Head of caudate nucleus (tissue), 42 donors: ENCODE measurements around the gene TMEM259.

ENCODE experiments used
- DNase-seq, 42 donors: peaks; one replicate each; pipeline versions ENCODE4 v3.0.0 to v3.0.0-alpha.2; 2020 to 2021; ENCODE audit warnings: mixed read lengths in 7 of 42
- intact Hi-C: fragments of 100-400 bp; cut with DNase I; formaldehyde crosslinking; loops from one replicate; pipeline ENCODE4 v1.15.0; 2022

Gene TMEM259

GRCh38 chr19:1057176-1057855, 36.4 kb upstream of the TMEM259 start:
- no peak for DNase-seq
- intact Hi-C loops: no loop called here

DNA sequence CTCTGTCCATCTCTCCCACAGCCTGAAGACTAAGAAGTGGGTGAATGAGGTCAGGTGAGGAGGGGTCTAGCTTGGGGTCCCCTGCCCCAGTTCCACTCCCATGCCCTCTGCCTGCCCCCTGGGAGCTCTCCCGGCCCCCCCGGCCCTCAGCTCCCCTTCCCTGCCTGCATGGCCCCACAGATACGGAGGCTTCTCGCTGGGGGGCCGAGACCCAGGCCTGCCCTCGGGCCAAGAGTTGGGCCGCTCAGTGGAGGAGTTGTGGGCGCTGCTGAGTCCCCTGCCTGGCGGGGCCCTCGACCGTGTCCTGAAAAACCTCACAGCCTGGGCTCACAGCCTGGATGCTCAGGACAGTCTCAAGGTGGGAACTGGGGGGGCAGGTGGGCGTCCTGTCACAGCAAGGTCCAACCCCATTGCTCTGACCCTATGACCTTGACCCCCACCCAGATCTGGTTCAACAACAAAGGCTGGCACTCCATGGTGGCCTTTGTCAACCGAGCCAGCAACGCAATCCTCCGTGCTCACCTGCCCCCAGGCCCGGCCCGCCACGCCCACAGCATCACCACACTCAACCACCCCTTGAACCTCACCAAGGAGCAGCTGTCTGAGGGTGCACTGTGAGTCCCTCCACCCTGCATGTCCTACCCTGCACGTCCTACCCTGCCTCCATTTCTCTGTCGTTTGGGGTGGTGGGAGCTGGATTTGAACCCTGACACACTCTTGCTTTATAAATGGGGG, 35.1 kb upstream of the TMEM259 start:
- intact Hi-C loops: no loop called here
- DNase-seq: no peak

- intact Hi-C loops: no loop called here
These were observed 34.1 kb upstream of the TMEM259 start for GRCh38 chr19:1055028-1055425.

GRCh38 chr19:1054102-1055027, 33.4 kb upstream of the TMEM259 start:
- DNase-seq: no peak

More at GRCh38 chr19:1055028-1055425, 34.1 kb upstream of the TMEM259 start:
- DNase-seq: no peak

GRCh38 chr19:1053176-1054101, 32.5 kb upstream of the TMEM259 start:
- intact Hi-C loops: no loop called here
- DNase-seq: no peak

More at GRCh38 chr19:1054102-1055027, 33.4 kb upstream of the TMEM259 start:
- intact Hi-C loops: no loop called here

- no peak for DNase-seq
- intact Hi-C loops: no loop called here
These were observed 31.5 kb upstream of the TMEM259 start for GRCh38 chr19:1052349-1052975.

GRCh38 chr19:1051791-1052190, 30.9 kb upstream of the TMEM259 start:
- DNase-seq: no peak
- intact Hi-C loops: no loop called here

- no peak for DNase-seq
- intact Hi-C loops: no loop called here
These were observed 30.3 kb upstream of the TMEM259 start for GRCh38 chr19:1050989-1051788.

- no peak for DNase-seq
- intact Hi-C loops: no loop called here
These were observed 28.9 kb upstream of the TMEM259 start for GRCh38 chr19:1049800-1050199.

GRCh38 chr19:1049106-1049505, 28.2 kb upstream of the TMEM259 start:
- intact Hi-C loops: no loop called here
- no peak for DNase-seq

GRCh38 chr19:1047696-1048147, 26.8 kb upstream of the TMEM259 start:
- intact Hi-C loops: no loop called here
- DNase-seq: no peak

GRCh38 chr19:1046836-1047695, 26.1 kb upstream of the TMEM259 start:
- DNase-seq: no peak
- intact Hi-C loops: no loop called here

- DNase-seq: no peak
- intact Hi-C loops: no loop called here
These were observed 25.2 kb upstream of the TMEM259 start for GRCh38 chr19:1046117-1046626.

GRCh38 chr19:1045247-1045603, 24.3 kb upstream of the TMEM259 start:
- no peak for DNase-seq
- intact Hi-C loops: no loop called here

GRCh38 chr19:1042689-1043511, 22.0 kb upstream of the TMEM259 start:
- intact Hi-C loops: no loop called here
- DNase-seq: no peak
